Panc1 (cell line): Measurements from ENCODE around the gene BICRA. TPM values are rescaled to one million over a fixed set of nuclear protein-coding genes. Genes with fewer than 3 reads are reported as not detected.

Experiments used
- ATAC-seq: fragments of 200-7000 bp; cut with Tn5 transposase; 2 replicates; pipeline ENCODE4 v1.9.1; 2020; ENCODE audit warnings: mild to moderate bottlenecking, moderate library complexity
- BruUV-seq: library from RNA; stranded (reverse); fragments of 400-500 nt; replicated peaks from 2 replicates; lab custom pipeline; 2021; lab: Mats Ljungman, UMichigan
- CTCF ChIA-PET: fragments of 300-600 bp; sonication (Branson Sonifier 250); formaldehyde crosslinking; loops from one replicate; lab custom pipeline; 2022; ENCODE audit warnings: antibody characterized with exemption; lab: Charles Lee
- POLR2A ChIA-PET: fragments of 300-600 bp; sonication (Branson Sonifier 250); formaldehyde crosslinking; loops from one replicate; lab custom pipeline; 2022; ENCODE audit warnings: antibody characterized with exemption; lab: Charles Lee
- DNase-seq: peaks from one replicate; pipeline ENCODE4 v3.0.0-alpha.2; 2010; ENCODE audit warnings: low read depth, low spot score
- H3K27ac ChIP-seq: 2 replicates; pipeline ENCODE4 v1.5.1; 2011; ENCODE audit warnings: mild to moderate bottlenecking, low read length, inconsistent platforms
- H3K27me3 ChIP-seq: fragments of 200-500 bp; sonication (Bioruptor generic); 2 replicates; pipeline ENCODE4 v1.6.0; 2014; ENCODE audit warnings: low read length, inconsistent platforms; ENCODE audit not compliant: control insufficient read depth, insufficient read depth
- H3K36me3 ChIP-seq: fragments of 200-500 bp; sonication (Bioruptor generic); 2 replicates; pipeline ENCODE4 v1.5.1; 2014; ENCODE audit warnings: inconsistent platforms, mild to moderate bottlenecking, low read length, moderate library complexity; ENCODE audit not compliant: control insufficient read depth, insufficient read depth
- H3K4me1 ChIP-seq: 2 replicates; pipeline ENCODE4 v1.5.1; 2011; ENCODE audit warnings: inconsistent platforms, mild to moderate bottlenecking, low read length, moderate library complexity; ENCODE audit not compliant: control insufficient read depth, insufficient read depth
- H3K4me3 ChIP-seq, 2 experiments: 2 replicates each; pipeline ENCODE4 v1.5.1; 2011 to 2012; ENCODE audit warnings: low read depth in 2 of 2, low read length in 2 of 2, mild to moderate bottlenecking in 2 of 2, inconsistent platforms in 1 of 2, moderate library complexity in 1 of 2
- H3K9me3 ChIP-seq: fragments of 200-500 bp; sonication (Bioruptor generic); 2 replicates; pipeline ENCODE4 v1.5.1; 2014; ENCODE audit warnings: low read depth, mild to moderate bottlenecking, inconsistent platforms, low read length, moderate library complexity; ENCODE audit not compliant: control insufficient read depth, insufficient read depth
- POLR2AphosphoS5 ChIP-seq: IDR thresholded peaks from 2 replicates; pipeline ENCODE4 v1.6.1; 2012; ENCODE audit warnings: mild to moderate bottlenecking, low read depth, low read length, moderate library complexity
- SIN3A ChIP-seq: IDR thresholded peaks from 2 replicates; pipeline ENCODE4 v1.6.1; 2012; ENCODE audit warnings: low read depth, mild to moderate bottlenecking, low read length, moderate library complexity, borderline replicate concordance; ENCODE audit not compliant: insufficient read depth
- TCF7L2 ChIP-seq: IDR thresholded peaks from 2 replicates; pipeline ENCODE4 v1.6.1; 2011; ENCODE audit warnings: mild to moderate bottlenecking, low read depth, low read length, inconsistent platforms
- in situ Hi-C: cut with HindIII; loops from 2 replicates; pipeline ENCODE4 v1.10.0; 2016; ENCODE audit warnings: low sequenced_read_pairs, low pct_unique_long_range_greater_than_20kb
- intact Hi-C: fragments of 100-400 bp; cut with micrococcal nuclease; formaldehyde crosslinking; loops from one replicate; pipeline ENCODE4 v1.10.0; 2022; ENCODE audit not compliant: unreplicated experiment
- total RNA-seq: library from RNA; stranded (reverse); gene quantifications from one replicate; pipeline ENCODE4 v1.2.1, GENCODE V29; 2021; ENCODE audit not compliant: unreplicated experiment
- TF ChIP-seq, protein P1 (sequence below): fragments of 450-650 bp; IDR thresholded peaks from 2 replicates; pipeline ENCODE4 v1.5.1; 2017; ENCODE audit warnings: mild to moderate bottlenecking
- TF ChIP-seq, protein P2 (sequence below), 2 experiments: IDR thresholded peaks; 2 replicates each; pipeline ENCODE4 v1.6.1; 2011 to 2012; ENCODE audit warnings: low read depth in 2 of 2, control low read depth in 1 of 2, low read length in 1 of 2, mild to moderate bottlenecking in 1 of 2, moderate library complexity in 1 of 2; ENCODE audit not compliant: insufficient read depth in 1 of 2

Gene BICRA
- total RNA-seq, 1 experiment from 2014 or later = 13.7 TPM

DNA sequence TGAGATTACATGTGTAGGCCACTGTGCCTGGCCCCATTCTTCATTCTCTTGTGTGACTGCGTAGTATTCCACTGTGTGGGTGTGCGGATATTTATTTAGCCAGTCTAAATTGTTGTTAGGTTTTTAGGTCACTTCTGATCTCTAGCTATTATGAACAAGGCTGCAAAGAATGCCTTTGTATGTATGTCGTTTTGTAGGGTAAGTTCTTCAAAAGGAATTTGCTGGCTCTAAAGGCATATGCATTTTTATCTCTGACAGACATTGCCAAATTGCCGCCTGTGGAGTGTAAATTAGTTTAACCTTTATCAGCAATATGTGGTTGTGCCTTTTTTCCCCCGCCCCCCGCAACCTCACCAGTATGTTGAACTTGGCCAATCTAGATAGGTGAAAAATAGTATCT, 74.0 kb downstream of the BICRA start:
- BruUV-seq = no TSS peak
- intact Hi-C loops = no loop called here
- ATAC-seq = no peak
- in situ Hi-C loops = no loop called here
- no peak for TF ChIP-seq POLR2AphosphoS5
- TF ChIP-seq TCF7L2 = no peak
- no peak for TF ChIP-seq SIN3A
- TF ChIP-seq, protein P1, sequence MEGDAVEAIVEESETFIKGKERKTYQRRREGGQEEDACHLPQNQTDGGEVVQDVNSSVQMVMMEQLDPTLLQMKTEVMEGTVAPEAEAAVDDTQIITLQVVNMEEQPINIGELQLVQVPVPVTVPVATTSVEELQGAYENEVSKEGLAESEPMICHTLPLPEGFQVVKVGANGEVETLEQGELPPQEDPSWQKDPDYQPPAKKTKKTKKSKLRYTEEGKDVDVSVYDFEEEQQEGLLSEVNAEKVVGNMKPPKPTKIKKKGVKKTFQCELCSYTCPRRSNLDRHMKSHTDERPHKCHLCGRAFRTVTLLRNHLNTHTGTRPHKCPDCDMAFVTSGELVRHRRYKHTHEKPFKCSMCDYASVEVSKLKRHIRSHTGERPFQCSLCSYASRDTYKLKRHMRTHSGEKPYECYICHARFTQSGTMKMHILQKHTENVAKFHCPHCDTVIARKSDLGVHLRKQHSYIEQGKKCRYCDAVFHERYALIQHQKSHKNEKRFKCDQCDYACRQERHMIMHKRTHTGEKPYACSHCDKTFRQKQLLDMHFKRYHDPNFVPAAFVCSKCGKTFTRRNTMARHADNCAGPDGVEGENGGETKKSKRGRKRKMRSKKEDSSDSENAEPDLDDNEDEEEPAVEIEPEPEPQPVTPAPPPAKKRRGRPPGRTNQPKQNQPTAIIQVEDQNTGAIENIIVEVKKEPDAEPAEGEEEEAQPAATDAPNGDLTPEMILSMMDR = no peak
- TF ChIP-seq, protein P2, sequence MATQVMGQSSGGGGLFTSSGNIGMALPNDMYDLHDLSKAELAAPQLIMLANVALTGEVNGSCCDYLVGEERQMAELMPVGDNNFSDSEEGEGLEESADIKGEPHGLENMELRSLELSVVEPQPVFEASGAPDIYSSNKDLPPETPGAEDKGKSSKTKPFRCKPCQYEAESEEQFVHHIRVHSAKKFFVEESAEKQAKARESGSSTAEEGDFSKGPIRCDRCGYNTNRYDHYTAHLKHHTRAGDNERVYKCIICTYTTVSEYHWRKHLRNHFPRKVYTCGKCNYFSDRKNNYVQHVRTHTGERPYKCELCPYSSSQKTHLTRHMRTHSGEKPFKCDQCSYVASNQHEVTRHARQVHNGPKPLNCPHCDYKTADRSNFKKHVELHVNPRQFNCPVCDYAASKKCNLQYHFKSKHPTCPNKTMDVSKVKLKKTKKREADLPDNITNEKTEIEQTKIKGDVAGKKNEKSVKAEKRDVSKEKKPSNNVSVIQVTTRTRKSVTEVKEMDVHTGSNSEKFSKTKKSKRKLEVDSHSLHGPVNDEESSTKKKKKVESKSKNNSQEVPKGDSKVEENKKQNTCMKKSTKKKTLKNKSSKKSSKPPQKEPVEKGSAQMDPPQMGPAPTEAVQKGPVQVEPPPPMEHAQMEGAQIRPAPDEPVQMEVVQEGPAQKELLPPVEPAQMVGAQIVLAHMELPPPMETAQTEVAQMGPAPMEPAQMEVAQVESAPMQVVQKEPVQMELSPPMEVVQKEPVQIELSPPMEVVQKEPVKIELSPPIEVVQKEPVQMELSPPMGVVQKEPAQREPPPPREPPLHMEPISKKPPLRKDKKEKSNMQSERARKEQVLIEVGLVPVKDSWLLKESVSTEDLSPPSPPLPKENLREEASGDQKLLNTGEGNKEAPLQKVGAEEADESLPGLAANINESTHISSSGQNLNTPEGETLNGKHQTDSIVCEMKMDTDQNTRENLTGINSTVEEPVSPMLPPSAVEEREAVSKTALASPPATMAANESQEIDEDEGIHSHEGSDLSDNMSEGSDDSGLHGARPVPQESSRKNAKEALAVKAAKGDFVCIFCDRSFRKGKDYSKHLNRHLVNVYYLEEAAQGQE (IDR thresholded peaks at IDR 0.05; ENCODE audit: insufficient read depth in 1 of 2, low read depth in 2 of 2, low read length in 1 of 2) = no peak
- no peaks in the 10 kb centered on the region for H3K4me1 ChIP-seq
- no peak overlapping the region for H3K27ac ChIP-seq
- CTCF ChIA-PET = no interaction called here
- POLR2A ChIA-PET = no interaction called here
- no peaks in the 10 kb centered on the region for H3K27me3 ChIP-seq
- H3K4me3 ChIP-seq = no peak overlapping the region
- H3K36me3 ChIP-seq = no peaks in the 10 kb centered on the region
- H3K9me3 ChIP-seq = no peaks in the 10 kb centered on the region
- no peak for DNase-seq

- no peak overlapping the region for H3K27ac ChIP-seq
- ChIA-PET POLR2A (no interaction called here), CTCF (interaction anchor here (0.5 kb wide), 1 partner anchor 8 kb away, joined by 4 read pairs; no protein-coding TSS in a partner anchor)
- no peaks in the 10 kb centered on the region for H3K9me3 ChIP-seq
- TF ChIP-seq TCF7L2 (no peak), SIN3A (no peak), POLR2AphosphoS5 (no peak)
- TF ChIP-seq, protein P1 = no peak
- TF ChIP-seq, protein P2 (IDR thresholded peaks at IDR 0.05; ENCODE audit: insufficient read depth in 1 of 2, low read depth in 2 of 2, low read length in 1 of 2) = no peak
- no peaks in the 10 kb centered on the region for H3K27me3 ChIP-seq
- DNase-seq = no peak
- intact Hi-C loops (no loop called here), in situ Hi-C loops (no loop called here)
- no TSS peak for BruUV-seq
- no peaks in the 10 kb centered on the region for H3K4me1 ChIP-seq
- no peak for ATAC-seq
- H3K4me3 ChIP-seq = no peak overlapping the region
- no peaks in the 10 kb centered on the region for H3K36me3 ChIP-seq
Measured at GRCh38 chr19:47686679-47687450, 77.9 kb downstream of the BICRA start.
